H1 (cell line): ENCODE measurements around the gene PTPN3. TPM values are rescaled to one million over a fixed set of nuclear protein-coding genes. Genes with fewer than 3 reads are reported as not detected.

Experiments used
- CTCF ChIA-PET: fragments of 300-600 bp; sonication (Branson Sonifier 250); formaldehyde crosslinking; loops from one replicate; lab custom pipeline; 2021; ENCODE audit not compliant: partially characterized antibody; lab: Charles Lee
- POLR2A ChIA-PET: fragments of 300-600 bp; sonication (Branson Sonifier 250); formaldehyde crosslinking; loops from one replicate; lab custom pipeline; 2021; ENCODE audit warnings: inconsistent platforms; ENCODE audit not compliant: partially characterized antibody; lab: Charles Lee
- DNase-seq, 2 experiments: peaks; one replicate each; pipeline versions ENCODE4 v3.0.0 to v3.0.0-alpha.2; 2010 to 2022; ENCODE audit warnings: low spot score in 2 of 2, low read depth in 1 of 2, mixed read lengths in 1 of 2
- FAIRE-seq: peaks from 2 replicates; lab custom pipeline; 2011; peaks lifted over from hg19 to GRCh38; lab: Jason Lieb, UNC
- H2AFZ ChIP-seq: 2 replicates; pipeline ENCODE4 v1.8.1; 2012; ENCODE audit warnings: low read length, inconsistent platforms
- H2AK5ac ChIP-seq: 2 replicates; pipeline ENCODE4 v1.6.1; 2013; ENCODE audit warnings: low read depth, low read length
- H2BK120ac ChIP-seq: replicated peaks from 2 replicates; pipeline ENCODE3; 2013; ENCODE audit warnings: low read depth, low read length, inconsistent platforms
- H2BK12ac ChIP-seq: 2 replicates; pipeline ENCODE4 v1.6.1; 2013; ENCODE audit warnings: low read depth, low read length
- H2BK15ac ChIP-seq: 2 replicates; pipeline ENCODE4 v1.6.1; 2013; ENCODE audit warnings: low read length
- H2BK20ac ChIP-seq: 2 replicates; pipeline ENCODE4 v1.6.1; 2013; ENCODE audit warnings: low read length
- H2BK5ac ChIP-seq: 2 replicates; pipeline ENCODE4 v1.6.1; 2013; ENCODE audit warnings: low read depth, low read length
- H3K14ac ChIP-seq: 2 replicates; pipeline ENCODE4 v1.6.1; 2013; ENCODE audit warnings: inconsistent platforms; ENCODE audit not compliant: insufficient read length
- H3K18ac ChIP-seq: 2 replicates; pipeline ENCODE4 v1.6.1; 2013; ENCODE audit warnings: low read length; ENCODE audit errors: extremely low read depth
- H3K23ac ChIP-seq: 2 replicates; pipeline ENCODE4 v1.6.1; 2013; ENCODE audit warnings: inconsistent platforms; ENCODE audit not compliant: insufficient read length
- H3K23me2 ChIP-seq: 2 replicates; pipeline ENCODE4 v1.6.1; 2013; ENCODE audit warnings: low read depth, low read length
- H3K27ac ChIP-seq: 2 replicates; pipeline ENCODE4 v1.6.1; 2011; ENCODE audit warnings: low read depth, low read length, inconsistent platforms
- H3K27me3 ChIP-seq, 4 experiments: replicated peaks in 1 of 4; 1 replicate in 1 of 4; 2 replicates in 3 of 4; pipeline versions ENCODE4 v1.6.1 to v1.8.1; 2011 to 2013; ENCODE audit warnings: low read length in 3 of 4, mild to moderate bottlenecking in 3 of 4, inconsistent platforms in 2 of 4, mixed read lengths in 2 of 4, moderate library complexity in 1 of 4; ENCODE audit not compliant: control insufficient read depth in 3 of 4, insufficient read depth in 3 of 4; ENCODE audit errors: extremely low read depth in 1 of 4
- H3K36me3 ChIP-seq, 4 experiments: 2 replicates each; pipeline versions ENCODE4 v1.6.1 to v1.8.1; 2011 to 2013; ENCODE audit warnings: mild to moderate bottlenecking in 4 of 4, low read length in 3 of 4, moderate library complexity in 2 of 4, control low read depth in 1 of 4, inconsistent platforms in 1 of 4; ENCODE audit not compliant: insufficient read depth in 4 of 4, control insufficient read depth in 2 of 4
- H3K4ac ChIP-seq: replicated peaks from 2 replicates; pipeline ENCODE3; 2013; ENCODE audit warnings: low read length, low read depth, mixed read lengths, inconsistent platforms; ENCODE audit not compliant: insufficient read length
- H3K4me1 ChIP-seq, 4 experiments: replicated peaks in 1 of 4; 1 replicate in 1 of 4; 2 replicates in 3 of 4; pipeline versions ENCODE4 v1.6.1 to v1.8.1; 2011 to 2013; ENCODE audit warnings: low read length in 3 of 4, inconsistent platforms in 2 of 4, mixed read lengths in 1 of 4; ENCODE audit not compliant: insufficient read depth in 4 of 4, control insufficient read depth in 3 of 4
- H3K4me2 ChIP-seq, 2 experiments: 2 replicates each; pipeline versions ENCODE4 v1.6.1 to v1.8.1; 2011 to 2013; ENCODE audit warnings: low read depth in 2 of 2, low read length in 2 of 2, control low read depth in 1 of 2, inconsistent platforms in 1 of 2, mild to moderate bottlenecking in 1 of 2; ENCODE audit not compliant: insufficient read depth in 1 of 2
- H3K4me3 ChIP-seq, 4 experiments: fragments of 200-600, 300-600 bp in 1 of 4; sonication (generic), shearing (Covaris generic), sonication (Bioruptor Twin) in 1 of 4; 2 replicates each; pipeline versions ENCODE4 v1.5.1 to v1.8.1; 2011 to 2016; ENCODE audit warnings: low read length in 4 of 4, low read depth in 3 of 4, control low read depth in 2 of 4, inconsistent platforms in 2 of 4, mild to moderate bottlenecking in 2 of 4, mixed read lengths in 1 of 4, moderate library complexity in 1 of 4; ENCODE audit not compliant: insufficient read depth in 2 of 4; ENCODE audit errors: extremely low read depth in 1 of 4
- H3K56ac ChIP-seq: replicated peaks from 2 replicates; pipeline ENCODE3; 2013; ENCODE audit warnings: low read depth, mild to moderate bottlenecking, mixed read lengths, low read length, inconsistent platforms; ENCODE audit not compliant: insufficient read length
- H3K79me1 ChIP-seq: 2 replicates; pipeline ENCODE4 v1.6.1; 2013; ENCODE audit warnings: low read depth, low read length, control low read depth
- H3K79me2 ChIP-seq, 2 experiments: 2 replicates each; pipeline versions ENCODE4 v1.6.1 to v1.8.1; 2012 to 2013; ENCODE audit warnings: low read length in 2 of 2, mild to moderate bottlenecking in 2 of 2, inconsistent platforms in 1 of 2; ENCODE audit not compliant: insufficient read depth in 2 of 2, control insufficient read depth in 1 of 2
- H3K9ac ChIP-seq, 4 experiments: replicated peaks in 1 of 4; 1 replicate in 1 of 4; 2 replicates in 3 of 4; pipeline versions ENCODE4 v1.6.1 to v1.8.1; 2011 to 2013; ENCODE audit warnings: low read depth in 3 of 4, low read length in 3 of 4, control low read depth in 2 of 4, mild to moderate bottlenecking in 2 of 4, moderate library complexity in 2 of 4, inconsistent platforms in 1 of 4; ENCODE audit errors: extremely low read depth in 1 of 4
- H3K9me3 ChIP-seq, 2 experiments: 2 replicates each; pipeline versions ENCODE4 v1.6.1 to v1.8.1; 2012 to 2013; ENCODE audit warnings: mild to moderate bottlenecking in 2 of 2, moderate library complexity in 2 of 2, control low read depth in 1 of 2, inconsistent platforms in 1 of 2, low read depth in 1 of 2, low read length in 1 of 2, mixed read lengths in 1 of 2; ENCODE audit not compliant: insufficient read depth in 2 of 2
- H4K20me1 ChIP-seq, 2 experiments: replicated peaks in 1 of 2; 2 replicates each; pipeline versions ENCODE3 to v1.8.1; 2011 to 2013; ENCODE audit warnings: inconsistent platforms in 2 of 2, low read length in 2 of 2, mild to moderate bottlenecking in 1 of 2; ENCODE audit not compliant: insufficient read depth in 2 of 2, control insufficient read depth in 1 of 2
- H4K5ac ChIP-seq: 2 replicates; pipeline ENCODE4 v1.6.1; 2013; ENCODE audit warnings: low read length, low read depth, mixed read lengths, inconsistent platforms; ENCODE audit not compliant: insufficient read length
- H4K8ac ChIP-seq: 2 replicates; pipeline ENCODE4 v1.8.0; 2013; ENCODE audit warnings: mild to moderate bottlenecking, moderate library complexity, low read length, inconsistent platforms; ENCODE audit not compliant: insufficient read depth; ENCODE audit errors: extremely low read depth
- H4K91ac ChIP-seq: replicated peaks from 2 replicates; pipeline ENCODE3; 2013; ENCODE audit warnings: low read length, mixed read lengths, inconsistent platforms; ENCODE audit not compliant: insufficient read length
- ASH2L ChIP-seq: fragments of 200-600, 300-600 bp; sonication (generic); IDR thresholded peaks from one replicate; pipeline ENCODE4 v1.7.1; 2017; ENCODE audit warnings: low read length
- BACH1 ChIP-seq: IDR thresholded peaks from 2 replicates; pipeline ENCODE4 v1.6.1; 2012; ENCODE audit warnings: low read length, improper control_type of control experiment
- CBX5 ChIP-seq: fragments of 300-800, 300-1000 bp; sonication (generic); IDR thresholded peaks from 2 replicates; pipeline ENCODE4 v1.7.1; 2016; ENCODE audit warnings: antibody characterized with exemption, low read length, low read depth
- KDM4A ChIP-seq: IDR thresholded peaks from one replicate; pipeline ENCODE4 v1.7.1; 2012; ENCODE audit warnings: low read depth, mild to moderate bottlenecking, moderate library complexity, low read length, inconsistent platforms; ENCODE audit not compliant: severe bottlenecking
- TCF12 ChIP-seq: IDR thresholded peaks from 2 replicates; pipeline ENCODE4 v1.6.1; 2011; ENCODE audit warnings: low read depth, mild to moderate bottlenecking, low read length
- WGBS, 2 experiments: shearing (Covaris generic) in 1 of 2; methylation state at CpG; one replicate each; pipeline versions ENCODE4 v1.1.6 to v1.1.7; 2013 to 2015; ENCODE audit warnings: low lambda C conversion rate in 2 of 2, mixed read lengths in 2 of 2, inconsistent platforms in 1 of 2, low coverage in 1 of 2, missing lambda C conversion rate in 1 of 2; ENCODE audit not compliant: insufficient replicate concordance in 2 of 2, insufficient coverage in 1 of 2, insufficient read length in 1 of 2; ENCODE audit errors: extremely low coverage in 1 of 2, missing lambda C conversion rate in 1 of 2; 5-methylcytosine and 5-hydroxymethylcytosine counted together
- polyA plus RNA-seq, 7 experiments: library from polyadenylated mRNA; depleted of rRNA in 3 of 7; stranded (reverse) in 5 of 7; unstranded in 2 of 7; fragments of >200 nt in 5 of 7; fragments of 200-250 nt in 2 of 7; gene quantifications; 1 replicate in 5 of 7; 2 replicates in 1 of 7; 4 replicates in 1 of 7; pipeline versions ENCODE4 v1.2.1 to v1.2.3, GENCODE V29; 2011 to 2013; ENCODE audit warnings: missing spikeins in 2 of 7, mixed read lengths in 2 of 7
- total RNA-seq: library from RNA; stranded (reverse); fragmentation: NEBNext Ultra II Directional; extraction: Animal tissue kit (Norgen Biotek cat#: 25700); gene quantifications from 2 replicates; pipeline ENCODE4 v1.2.1, GENCODE V29; 2021
- TF ChIP-seq, protein P1 (sequence below), 3 experiments: IDR thresholded peaks; 1 replicate in 2 of 3; 2 replicates in 1 of 3; pipeline versions ENCODE4 v1.5.1 to v1.6.1; 2011; ENCODE audit warnings: low read length in 3 of 3, mild to moderate bottlenecking in 3 of 3, inconsistent platforms in 2 of 3, low read depth in 1 of 3, moderate library complexity in 1 of 3; ENCODE audit not compliant: insufficient read depth in 1 of 3; ENCODE audit errors: control extremely low read depth in 1 of 3
- TF ChIP-seq, protein P2 (sequence below): IDR thresholded peaks from 2 replicates; pipeline ENCODE4 v1.6.1; 2011; ENCODE audit warnings: low read depth, mild to moderate bottlenecking, low read length; ENCODE audit not compliant: insufficient read depth
- TF ChIP-seq, protein P3 (sequence below): IDR thresholded peaks from 2 replicates; pipeline ENCODE4 v1.6.1; 2012; ENCODE audit warnings: low read length, inconsistent platforms

Gene PTPN3
- total and polyA plus RNA-seq, 2 of the 8 experiments (the other 6 are each of a cell fraction or from before 2014, with no cell fraction given): 2.9 to 3.7 TPM

DNA sequence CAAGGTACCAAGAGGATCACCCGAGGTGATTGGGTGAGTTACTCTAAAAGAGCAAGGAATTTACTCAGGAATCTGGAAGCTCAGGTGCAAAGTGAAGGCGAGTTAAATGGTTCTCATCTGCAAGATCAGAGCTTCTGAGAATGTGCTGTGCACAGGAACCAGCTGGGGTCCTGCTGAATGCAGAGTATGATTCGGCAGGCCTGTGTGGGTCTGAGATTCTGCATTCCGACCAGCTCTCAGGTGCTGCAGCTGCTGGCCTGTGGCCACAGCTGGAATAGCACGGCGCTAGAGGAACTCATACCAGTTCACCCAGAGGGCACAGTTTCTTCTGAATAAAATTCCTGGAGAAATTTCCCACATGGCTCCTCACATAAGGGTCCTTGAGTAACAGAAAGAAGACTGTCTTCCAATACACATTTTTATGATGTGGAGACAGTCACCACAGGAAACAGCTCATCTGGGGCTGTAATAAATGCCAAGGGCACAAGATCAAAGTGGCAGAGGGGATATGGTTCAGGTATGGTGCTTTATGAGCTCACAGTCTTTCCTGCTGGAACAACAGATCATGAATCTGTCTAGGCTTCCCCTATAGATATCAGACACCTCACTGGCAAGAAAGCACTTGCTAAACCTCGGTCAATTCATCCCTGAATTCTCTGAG lies 83.9 kb downstream of the PTPN3 start:
- H2BK15ac ChIP-seq: no peak overlapping the region
- H3K14ac ChIP-seq: no peak overlapping the region
- no peak overlapping the region for H3K9ac ChIP-seq
- no peaks in the 10 kb centered on the region for H3K9me3 ChIP-seq
- no peak overlapping the region for H2AK5ac ChIP-seq
- POLR2A ChIA-PET: no interaction called here
- no peak overlapping the region for H2AFZ ChIP-seq
- no peaks in the 10 kb centered on the region for H3K36me3 ChIP-seq
- no peak overlapping the region for H4K8ac ChIP-seq
- H3K18ac ChIP-seq: no peak overlapping the region
- H4K5ac ChIP-seq: no peak overlapping the region
- DNase-seq: no peak
- no peak for FAIRE-seq
- no peak overlapping the region for H4K91ac ChIP-seq
- H3K4me3 ChIP-seq: no peak overlapping the region
- H3K4ac ChIP-seq: no peak overlapping the region
- no peak overlapping the region for H3K23ac ChIP-seq
- H2BK20ac ChIP-seq: no peak overlapping the region
- H2BK12ac ChIP-seq: 0 out of 2 replicates have a peak overlapping the region, but pooled peaks have one; percentile 80
- no peaks in the 10 kb centered on the region for H3K79me1 ChIP-seq
- no peaks in the 10 kb centered on the region for H4K20me1 ChIP-seq
- no peak overlapping the region for H3K27ac ChIP-seq
- CTCF ChIA-PET: interaction anchor here (0.6 to 5.7 kb wide), 24 partner anchors 7 to 324 kb away, joined by 3 to 65 read pairs (median 4); no protein-coding TSS in a partner anchor
- H3K56ac ChIP-seq: no peak overlapping the region
- no peaks in the 10 kb centered on the region for H3K79me2 ChIP-seq
- H3K4me2 ChIP-seq: no peak overlapping the region
- 73% methylated on average over 7 of the region's 7 CpGs; no CpG with 5 or more reads in 1 of the 2 experiments for WGBS, 2 experiments
- no peaks in the 10 kb centered on the region for H3K23me2 ChIP-seq
- H2BK5ac ChIP-seq: no peak overlapping the region
- H3K4me1 ChIP-seq: peaks cover 4 to 12% (median 8%) of the 10 kb centered on the region in 4 experiments; a peak in 5 of 7 replicates
- no peaks in the 10 kb centered on the region for H3K27me3 ChIP-seq
- no peak overlapping the region for H2BK120ac ChIP-seq
- no peak for TF ChIP-seq KDM4A
- TF ChIP-seq, protein P1, sequence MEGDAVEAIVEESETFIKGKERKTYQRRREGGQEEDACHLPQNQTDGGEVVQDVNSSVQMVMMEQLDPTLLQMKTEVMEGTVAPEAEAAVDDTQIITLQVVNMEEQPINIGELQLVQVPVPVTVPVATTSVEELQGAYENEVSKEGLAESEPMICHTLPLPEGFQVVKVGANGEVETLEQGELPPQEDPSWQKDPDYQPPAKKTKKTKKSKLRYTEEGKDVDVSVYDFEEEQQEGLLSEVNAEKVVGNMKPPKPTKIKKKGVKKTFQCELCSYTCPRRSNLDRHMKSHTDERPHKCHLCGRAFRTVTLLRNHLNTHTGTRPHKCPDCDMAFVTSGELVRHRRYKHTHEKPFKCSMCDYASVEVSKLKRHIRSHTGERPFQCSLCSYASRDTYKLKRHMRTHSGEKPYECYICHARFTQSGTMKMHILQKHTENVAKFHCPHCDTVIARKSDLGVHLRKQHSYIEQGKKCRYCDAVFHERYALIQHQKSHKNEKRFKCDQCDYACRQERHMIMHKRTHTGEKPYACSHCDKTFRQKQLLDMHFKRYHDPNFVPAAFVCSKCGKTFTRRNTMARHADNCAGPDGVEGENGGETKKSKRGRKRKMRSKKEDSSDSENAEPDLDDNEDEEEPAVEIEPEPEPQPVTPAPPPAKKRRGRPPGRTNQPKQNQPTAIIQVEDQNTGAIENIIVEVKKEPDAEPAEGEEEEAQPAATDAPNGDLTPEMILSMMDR (IDR thresholded peaks at IDR 0.05; ENCODE audit: control extremely low read depth in 1 of 3, insufficient read depth in 1 of 3, low read depth in 1 of 3, low read length in 3 of 3): peak; percentile 17 to 22 (median 21); a peak in 2 of 4 replicates
- no peak for TF ChIP-seq BACH1
- TF ChIP-seq CBX5: no peak
- TF ChIP-seq, protein P2, sequence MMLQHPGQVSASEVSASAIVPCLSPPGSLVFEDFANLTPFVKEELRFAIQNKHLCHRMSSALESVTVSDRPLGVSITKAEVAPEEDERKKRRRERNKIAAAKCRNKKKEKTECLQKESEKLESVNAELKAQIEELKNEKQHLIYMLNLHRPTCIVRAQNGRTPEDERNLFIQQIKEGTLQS: no peak
- TF ChIP-seq, protein P3, sequence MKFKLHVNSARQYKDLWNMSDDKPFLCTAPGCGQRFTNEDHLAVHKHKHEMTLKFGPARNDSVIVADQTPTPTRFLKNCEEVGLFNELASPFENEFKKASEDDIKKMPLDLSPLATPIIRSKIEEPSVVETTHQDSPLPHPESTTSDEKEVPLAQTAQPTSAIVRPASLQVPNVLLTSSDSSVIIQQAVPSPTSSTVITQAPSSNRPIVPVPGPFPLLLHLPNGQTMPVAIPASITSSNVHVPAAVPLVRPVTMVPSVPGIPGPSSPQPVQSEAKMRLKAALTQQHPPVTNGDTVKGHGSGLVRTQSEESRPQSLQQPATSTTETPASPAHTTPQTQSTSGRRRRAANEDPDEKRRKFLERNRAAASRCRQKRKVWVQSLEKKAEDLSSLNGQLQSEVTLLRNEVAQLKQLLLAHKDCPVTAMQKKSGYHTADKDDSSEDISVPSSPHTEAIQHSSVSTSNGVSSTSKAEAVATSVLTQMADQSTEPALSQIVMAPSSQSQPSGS: no peak
- TF ChIP-seq TCF12: 0 out of 2 replicates have a peak, but pooled peaks have one; percentile 34
- no peak for TF ChIP-seq ASH2L
